Endothelial cell (in vitro differentiated cells): ENCODE data around the gene PARD3. TPM values are rescaled to one million over a fixed set of nuclear protein-coding genes. Genes with fewer than 3 reads are reported as not detected.

Experiments
- DNase-seq: peaks from one replicate; pipeline ENCODE4 v3.0.0; 2021; ENCODE audit warnings: low spot score
- H3K27ac Mint-ChIP-seq: one replicate; pipeline ENCODE4 v1.8.0; 2021; ENCODE audit warnings: mixed read lengths, inconsistent platforms; ENCODE audit not compliant: unreplicated experiment
- H3K27me3 Mint-ChIP-seq: one replicate; pipeline ENCODE4 v1.8.0; 2021; ENCODE audit warnings: mild to moderate bottlenecking, moderate library complexity, mixed read lengths, inconsistent platforms; ENCODE audit not compliant: unreplicated experiment
- H3K36me3 Mint-ChIP-seq: one replicate; pipeline ENCODE4 v1.8.0; 2021; ENCODE audit warnings: mild to moderate bottlenecking, low read depth, mixed read lengths, inconsistent platforms; ENCODE audit not compliant: unreplicated experiment
- H3K4me1 Mint-ChIP-seq: one replicate; pipeline ENCODE4 v1.8.0; 2021; ENCODE audit warnings: mild to moderate bottlenecking, mixed read lengths, inconsistent platforms; ENCODE audit not compliant: unreplicated experiment
- H3K4me3 Mint-ChIP-seq: one replicate; pipeline ENCODE4 v1.8.0; 2021; ENCODE audit warnings: mild to moderate bottlenecking, mixed read lengths, inconsistent platforms; ENCODE audit not compliant: unreplicated experiment
- H3K9me3 Mint-ChIP-seq: one replicate; pipeline ENCODE4 v1.8.0; 2021; ENCODE audit warnings: mixed read lengths, inconsistent platforms; ENCODE audit not compliant: unreplicated experiment
- total RNA-seq: library from RNA; stranded (reverse); fragmentation: NEBNext Ultra II Directional; extraction: Animal tissue kit (Norgen Biotek cat#: 25700); gene quantifications from one replicate; pipeline ENCODE4 v1.2.1, GENCODE V29; 2021; ENCODE audit not compliant: unreplicated experiment
- TF ChIP-seq, protein P1 (sequence below): fragments of 200-600 bp; sonication (generic); IDR thresholded peaks from one replicate; pipeline ENCODE4 v1.5.0; 2021; ENCODE audit warnings: antibody characterized with exemption; ENCODE audit not compliant: unreplicated experiment

Gene PARD3
- total RNA-seq, 1 donor from 2014 or later, result 35.2 TPM

DNA sequence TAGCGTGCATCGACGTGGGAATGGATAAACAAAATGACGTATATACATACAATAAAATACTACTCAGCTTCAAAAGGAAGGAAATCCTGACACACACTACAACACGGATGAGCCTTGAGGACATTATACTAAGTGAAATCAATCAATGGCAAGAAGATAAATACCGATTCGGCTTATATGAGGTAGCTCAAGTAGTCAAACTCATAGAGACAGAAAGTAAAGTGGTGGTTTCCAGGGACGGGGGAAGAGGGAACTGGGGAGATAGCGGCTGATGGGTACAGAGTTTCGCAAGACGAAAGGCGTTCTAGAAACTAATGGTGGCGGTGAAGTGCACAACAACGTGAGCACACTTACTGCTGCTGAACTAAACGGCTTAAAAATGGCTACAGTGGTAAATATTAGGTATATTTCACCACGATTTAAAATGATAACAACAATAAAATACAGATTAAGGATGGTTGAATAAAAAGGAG lies 516.7 kb downstream of the PARD3 start:
- peaks cover 3% of the 10 kb centered on the region for H3K4me1 Mint-ChIP-seq
- H3K4me3 Mint-ChIP-seq, result no peak overlapping the region
- no peak overlapping the region for H3K27ac Mint-ChIP-seq

DNA sequence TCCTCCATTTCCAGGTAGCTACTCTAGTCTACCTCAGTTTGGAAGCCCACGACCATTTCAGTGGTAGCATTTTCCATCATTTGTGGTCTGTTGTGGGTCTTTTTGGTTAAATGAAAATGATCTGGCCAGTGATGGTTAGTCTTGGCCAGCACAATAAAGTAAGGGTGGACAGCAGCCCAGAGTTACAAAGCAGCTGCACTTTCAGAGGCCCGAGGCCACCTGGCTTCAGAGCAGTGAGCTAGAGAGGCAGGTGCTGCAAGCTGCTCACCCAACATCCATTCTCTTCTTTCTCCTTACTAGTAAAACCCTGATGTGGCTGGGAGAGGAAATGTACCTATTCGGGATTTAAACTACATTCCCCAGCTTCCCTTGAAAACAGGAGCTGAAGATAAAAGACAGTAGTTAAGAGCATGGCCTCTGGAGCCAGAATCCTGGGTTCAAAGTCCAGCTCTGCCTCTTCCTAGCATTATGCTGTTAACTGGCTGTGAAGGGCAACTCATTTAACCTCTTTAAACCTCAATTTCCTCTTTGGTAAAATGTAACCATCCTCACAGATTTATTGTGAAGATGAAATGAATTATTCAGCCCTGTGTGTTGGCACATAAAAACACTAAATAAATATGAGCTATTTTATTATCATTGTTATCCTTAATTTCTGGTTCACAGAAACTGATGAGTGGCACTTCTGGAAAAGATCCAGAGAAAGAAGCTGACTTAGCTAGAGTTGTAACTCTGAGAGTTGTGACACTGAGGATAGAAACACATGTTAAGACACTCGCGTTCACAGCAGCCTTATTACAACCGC lies 517.4 kb downstream of the PARD3 start:
- Mint-ChIP-seq H3K9me3 (no peaks in the 10 kb centered on the region), H3K4me3 (no peak overlapping the region), H3K27me3 (peaks cover 3% of the 10 kb centered on the region), H3K27ac (no peak overlapping the region), H3K36me3 (no peaks in the 10 kb centered on the region), H3K4me1 (peaks cover 2% of the 10 kb centered on the region)
- no peak for DNase-seq
- TF ChIP-seq, protein P1, sequence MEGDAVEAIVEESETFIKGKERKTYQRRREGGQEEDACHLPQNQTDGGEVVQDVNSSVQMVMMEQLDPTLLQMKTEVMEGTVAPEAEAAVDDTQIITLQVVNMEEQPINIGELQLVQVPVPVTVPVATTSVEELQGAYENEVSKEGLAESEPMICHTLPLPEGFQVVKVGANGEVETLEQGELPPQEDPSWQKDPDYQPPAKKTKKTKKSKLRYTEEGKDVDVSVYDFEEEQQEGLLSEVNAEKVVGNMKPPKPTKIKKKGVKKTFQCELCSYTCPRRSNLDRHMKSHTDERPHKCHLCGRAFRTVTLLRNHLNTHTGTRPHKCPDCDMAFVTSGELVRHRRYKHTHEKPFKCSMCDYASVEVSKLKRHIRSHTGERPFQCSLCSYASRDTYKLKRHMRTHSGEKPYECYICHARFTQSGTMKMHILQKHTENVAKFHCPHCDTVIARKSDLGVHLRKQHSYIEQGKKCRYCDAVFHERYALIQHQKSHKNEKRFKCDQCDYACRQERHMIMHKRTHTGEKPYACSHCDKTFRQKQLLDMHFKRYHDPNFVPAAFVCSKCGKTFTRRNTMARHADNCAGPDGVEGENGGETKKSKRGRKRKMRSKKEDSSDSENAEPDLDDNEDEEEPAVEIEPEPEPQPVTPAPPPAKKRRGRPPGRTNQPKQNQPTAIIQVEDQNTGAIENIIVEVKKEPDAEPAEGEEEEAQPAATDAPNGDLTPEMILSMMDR, result no peak

More for the DNA sequence above, 516.7 kb downstream of the PARD3 start:
- H3K9me3 Mint-ChIP-seq, result no peaks in the 10 kb centered on the region
- TF ChIP-seq, protein P1, result no peak
- H3K27me3 Mint-ChIP-seq, result peaks cover 3% of the 10 kb centered on the region
- no peaks in the 10 kb centered on the region for H3K36me3 Mint-ChIP-seq
- DNase-seq, result no peak

DNA sequence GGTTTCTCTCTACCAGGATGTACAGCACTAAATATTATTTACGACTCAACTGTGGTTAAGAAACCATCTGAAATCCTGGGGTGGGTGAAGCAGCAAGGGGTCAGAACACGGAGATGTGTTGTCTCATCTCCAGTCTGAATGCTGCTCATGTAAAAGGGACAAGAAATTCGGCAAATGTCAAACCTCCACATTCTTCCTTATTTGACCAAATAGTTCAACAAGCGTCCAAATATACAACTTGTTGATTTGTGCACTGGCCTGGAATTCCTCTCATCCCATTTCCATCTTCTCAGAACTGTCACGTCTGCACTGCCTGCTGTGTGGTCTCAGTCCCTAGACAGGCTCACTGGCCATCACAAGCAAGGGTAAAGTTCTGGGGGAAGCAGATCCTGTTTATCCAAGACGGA lies 520.0 kb downstream of the PARD3 start:
- TF ChIP-seq, protein P1, result no peak
- DNase-seq, result no peak
- Mint-ChIP-seq H3K4me3 (no peak overlapping the region), H3K9me3 (no peaks in the 10 kb centered on the region), H3K27me3 (peaks cover 3% of the 10 kb centered on the region), H3K4me1 (peaks cover 10% of the 10 kb centered on the region), H3K36me3 (no peaks in the 10 kb centered on the region), H3K27ac (no peak overlapping the region)

DNA sequence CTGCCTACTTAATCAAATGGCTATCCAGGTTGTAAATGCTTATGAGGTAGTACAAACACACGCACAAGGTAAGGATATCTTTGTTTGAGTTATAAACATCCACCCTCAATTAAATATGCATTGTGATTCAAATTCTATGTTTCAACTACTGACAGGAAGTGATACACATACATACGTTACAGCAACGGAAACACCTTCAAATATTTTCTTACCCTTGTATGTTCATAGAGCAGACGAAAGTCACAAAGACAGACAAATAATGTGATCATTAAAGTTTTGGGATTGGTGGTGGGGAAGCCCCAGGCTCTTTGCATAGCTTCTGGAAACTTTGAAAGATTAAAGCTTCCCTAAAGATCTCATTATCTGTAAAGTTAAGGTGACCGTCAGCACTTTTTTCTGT lies 521.0 kb downstream of the PARD3 start:
- H3K27ac Mint-ChIP-seq, result no peak overlapping the region
- peaks cover 3% of the 10 kb centered on the region for H3K27me3 Mint-ChIP-seq
- no peaks in the 10 kb centered on the region for H3K36me3 Mint-ChIP-seq
- no peak overlapping the region for H3K4me3 Mint-ChIP-seq
- peaks cover 10% of the 10 kb centered on the region for H3K4me1 Mint-ChIP-seq
- TF ChIP-seq, protein P1, result no peak
- no peak for DNase-seq
- H3K9me3 Mint-ChIP-seq, result no peaks in the 10 kb centered on the region

DNA sequence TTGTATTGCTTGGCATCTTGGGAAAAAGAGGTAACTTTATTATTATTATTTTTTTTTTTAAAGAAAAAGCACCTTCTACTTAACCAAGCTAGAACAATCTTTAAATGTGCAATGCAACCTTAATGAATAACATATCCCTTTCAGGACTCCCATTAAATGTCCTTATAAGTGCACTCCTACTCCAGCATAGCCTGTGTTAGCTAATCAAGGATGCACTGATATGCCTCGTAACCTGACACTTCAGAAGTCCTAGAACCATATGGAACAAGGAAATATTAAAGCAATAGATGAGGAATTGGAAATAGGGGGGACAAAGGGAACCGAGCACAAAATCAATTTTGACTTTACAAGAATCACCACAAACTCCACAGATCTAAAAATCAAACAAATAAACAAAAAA lies 522.4 kb downstream of the PARD3 start:
- no peaks in the 10 kb centered on the region for H3K36me3 Mint-ChIP-seq
- H3K27ac Mint-ChIP-seq, result no peak overlapping the region
- peaks cover 3% of the 10 kb centered on the region for H3K27me3 Mint-ChIP-seq
- no peak overlapping the region for H3K4me3 Mint-ChIP-seq
- no peaks in the 10 kb centered on the region for H3K9me3 Mint-ChIP-seq
- peaks cover 8% of the 10 kb centered on the region for H3K4me1 Mint-ChIP-seq
- TF ChIP-seq, protein P1, result no peak
- no peak for DNase-seq
